K562 (cell line): ENCODE data around the gene DUSP28. TPM values are rescaled to one million over a fixed set of nuclear protein-coding genes. Genes with fewer than 3 reads are reported as not detected.

Experiments
- CREB5 ChIP-seq: fragments of 250-450 bp; sonication (Bioruptor Pico); IDR thresholded peaks from 2 replicates; pipeline ENCODE4 v1.5.0; 2020; ENCODE audit warnings: mild to moderate bottlenecking
- HBP1 ChIP-seq: fragments of 450-650 bp; formaldehyde crosslinking; IDR thresholded peaks from 2 replicates; pipeline ENCODE4 v1.4.0; 2022; ENCODE audit warnings: missing genetic modification characterization
- KDM5B ChIP-seq: fragments of 200-600 bp; sonication (generic); IDR thresholded peaks from 2 replicates; pipeline ENCODE4 v1.6.1; 2012; ENCODE audit warnings: low read depth, mild to moderate bottlenecking, moderate library complexity, low read length, control low read depth, inconsistent platforms; ENCODE audit not compliant: insufficient replicate concordance
- MGA ChIP-seq: fragments of 450-650 bp; IDR thresholded peaks from 2 replicates; pipeline ENCODE4 v1.6.1; 2016; ENCODE audit warnings: mild to moderate bottlenecking, moderate library complexity
- MIER1 ChIP-seq: fragments of 450-650 bp; IDR thresholded peaks from 2 replicates; pipeline ENCODE4 v1.6.1; 2016; ENCODE audit warnings: antibody characterized with exemption, mild to moderate bottlenecking, low read depth
- ZFP36 ChIP-seq: fragments of 150-350 bp; IDR thresholded peaks from 2 replicates; pipeline ENCODE4 v1.6.1; 2018; ENCODE audit warnings: low read length, low read depth; ENCODE audit not compliant: partially characterized antibody
- ZNF444 ChIP-seq: fragments of 250-450 bp; sonication (Bioruptor Pico); IDR thresholded peaks from 2 replicates; pipeline ENCODE4 v1.4.0; 2020; ENCODE audit warnings: mild to moderate bottlenecking, moderate library complexity
- polyA plus RNA-seq, 8 experiments: library from polyadenylated mRNA; depleted of rRNA in 4 of 8; stranded (reverse) in 5 of 8; unstranded in 3 of 8; fragments of >200 nt; fragmentation: Nextera tagmentation in 2 of 8; fragmentation: Illumina TruSeq in 1 of 8; extraction: Ambion mirVana in 2 of 8; extraction: Trizol in 1 of 8; gene quantifications; 2 replicates each; pipeline versions ENCODE4 v1.2.1 to v1.2.3, GENCODE V29; 2011 to 2014; ENCODE audit warnings: inconsistent platforms in 1 of 8, missing spikeins in 1 of 8
- total RNA-seq, 7 experiments: library from RNA; depleted of rRNA in 6 of 7; stranded (reverse); fragments of >200 nt in 6 of 7; fragmentation: Illumina TruSeq in 2 of 7; extraction: Trizol in 2 of 7; gene quantifications; 2 replicates each; pipeline versions ENCODE4 v1.2.1 to v1.2.3, GENCODE V29; 2011 to 2021; ENCODE audit warnings: low replicate concordance in 1 of 7

Gene DUSP28
- total and polyA plus RNA-seq, 9 of the 15 experiments (the other 6 are each of a cell fraction or from before 2014, with no cell fraction given), result 2.8 to 8.1 (median 4.2) TPM

- TF ChIP-seq MGA (peak; percentile 90), MIER1 (no peak), CREB5 (CRISPR knock-in tag) (no peak), ZFP36 (peak; percentile 18), KDM5B (peak; percentile 10), ZNF444 (CRISPR knock-in tag) (no peak), HBP1 (CRISPR knock-in tag) (no peak)
These were observed 24.4 kb downstream of the DUSP28 start (continued) for GRCh38 chr2:240584486-240585031.
